Limb (tissue), 2 donors: ENCODE results near the gene DUOXA2.
A peak's percentile ranks its signal among the peaks of the same experiment; 100 is the strongest.

ENCODE experiments used
- DNase-seq, 2 donors: peaks; one replicate each; pipeline ENCODE4 v3.0.0-alpha.2; 2016; ENCODE audit errors: extremely low spot score in 2 of 2

Gene DUOXA2

DNA sequence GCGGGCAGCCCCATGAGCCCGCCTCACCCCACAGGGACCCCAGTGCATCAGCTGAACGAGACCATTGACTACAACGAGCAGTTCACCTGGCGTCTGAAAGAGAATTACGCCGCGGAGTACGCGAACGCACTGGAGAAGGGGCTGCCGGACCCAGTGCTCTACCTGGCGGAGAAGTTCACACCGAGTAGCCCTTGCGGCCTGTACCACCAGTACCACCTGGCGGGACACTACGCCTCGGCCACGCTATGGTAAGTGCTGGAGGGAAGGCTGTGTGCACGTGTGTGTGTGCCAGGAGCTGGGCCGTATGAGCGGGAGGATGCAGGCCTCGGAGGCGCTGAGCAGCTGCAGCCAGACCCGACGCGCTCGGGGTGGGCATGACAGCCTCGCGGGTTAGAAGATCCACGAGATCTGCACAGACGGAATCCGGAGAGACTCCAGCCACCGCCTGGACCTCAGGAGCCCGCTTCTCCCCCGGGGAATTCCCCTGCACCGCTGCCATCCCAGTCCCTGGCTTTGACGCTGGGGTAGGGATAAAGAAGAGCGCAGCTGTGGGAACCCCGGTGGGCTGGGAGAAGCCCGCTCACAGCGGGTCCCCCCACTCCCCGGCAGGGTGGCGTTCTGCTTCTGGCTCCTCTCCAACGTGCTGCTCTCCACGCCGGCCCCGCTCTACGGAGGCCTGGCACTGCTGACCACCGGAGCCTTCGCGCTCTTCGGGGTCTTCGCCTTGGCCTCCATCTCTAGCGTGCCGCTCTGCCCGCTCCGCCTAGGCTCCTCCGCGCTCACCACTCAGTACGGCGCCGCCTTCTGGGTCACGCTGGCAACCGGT lies 2.6 kb downstream of the DUOXA2 start:
- no peak for DNase-seq

DNA sequence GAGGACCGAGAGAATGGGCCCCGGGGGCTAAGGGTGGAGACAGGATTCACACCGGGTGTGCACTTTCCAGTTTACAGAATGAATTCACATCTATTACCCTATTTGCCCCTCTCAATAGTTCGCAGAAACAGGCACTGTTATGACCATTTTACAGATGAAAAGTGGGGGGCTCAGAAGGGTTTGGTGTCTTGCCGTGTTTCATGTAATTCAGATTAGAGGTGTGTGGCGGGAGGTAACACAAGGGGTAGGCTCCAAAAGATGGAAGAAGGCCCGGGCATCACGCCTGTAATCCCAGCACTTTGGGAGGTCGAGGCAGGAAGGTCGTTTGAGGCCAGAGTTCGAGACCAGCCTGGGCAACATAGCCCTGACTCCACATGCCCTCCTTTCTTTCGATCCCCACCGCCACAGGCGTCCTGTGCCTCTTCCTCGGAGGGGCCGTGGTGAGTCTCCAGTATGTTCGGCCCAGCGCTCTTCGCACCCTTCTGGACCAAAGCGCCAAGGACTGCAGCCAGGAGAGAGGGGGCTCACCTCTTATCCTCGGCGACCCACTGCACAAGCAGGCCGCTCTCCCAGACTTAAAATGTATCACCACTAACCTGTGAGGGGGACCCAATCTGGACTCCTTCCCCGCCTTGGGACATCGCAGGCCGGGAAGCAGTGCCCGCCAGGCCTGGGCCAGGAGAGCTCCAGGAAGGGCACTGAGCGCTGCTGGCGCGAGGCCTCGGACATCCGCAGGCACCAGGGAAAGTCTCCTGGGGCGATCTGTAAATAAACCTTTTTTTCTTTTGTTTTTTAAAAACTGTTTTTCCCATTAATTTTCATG lies 3.4 kb downstream of the DUOXA2 start:
- DNase-seq, result no peak

DNA sequence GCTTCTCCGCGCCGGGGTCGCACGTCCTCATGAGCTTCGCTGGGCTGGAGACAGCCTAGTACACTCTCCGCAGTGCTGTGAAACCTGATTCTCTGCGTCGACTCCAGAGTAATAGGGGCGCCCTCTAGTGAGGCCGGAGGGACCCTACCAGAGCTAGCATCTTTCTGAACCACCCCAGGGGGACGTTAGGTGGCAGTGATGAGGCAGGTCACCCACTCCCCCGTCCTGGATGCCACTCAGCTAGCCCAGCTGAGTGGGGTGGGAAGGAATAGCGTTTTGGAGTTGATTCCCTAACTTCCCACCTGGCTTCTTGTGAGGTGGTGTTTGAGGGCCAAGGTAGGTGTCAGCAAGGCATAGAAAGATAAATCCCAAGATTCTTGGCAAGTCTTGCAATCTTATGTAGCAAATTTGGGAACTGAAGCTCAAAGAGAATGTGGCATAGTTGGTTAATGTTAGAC lies 4.0 kb downstream of the DUOXA2 start:
- DNase-seq, result peak; percentile 91 to 92

DNA sequence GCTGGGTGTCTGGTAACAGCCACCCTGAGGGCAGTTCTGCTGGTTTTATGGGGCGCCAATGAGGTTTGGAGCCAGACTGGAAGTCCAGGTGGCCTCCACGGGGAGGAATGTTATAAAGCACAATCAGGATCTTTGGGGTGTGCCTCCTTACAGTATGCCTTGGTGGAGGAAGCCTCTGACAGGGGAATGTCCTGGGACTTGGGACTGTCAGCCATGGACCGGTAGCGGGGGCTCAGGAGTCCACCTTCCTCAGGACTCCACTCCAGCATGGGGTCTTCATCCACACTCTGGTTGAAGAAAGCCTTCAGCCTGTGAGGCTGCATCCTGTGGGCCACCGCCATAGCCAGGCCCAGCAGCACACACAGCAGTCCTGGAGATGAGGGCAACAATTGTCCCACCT lies 4.9 kb downstream of the DUOXA2 start:
- DNase-seq, result no peak

DNA sequence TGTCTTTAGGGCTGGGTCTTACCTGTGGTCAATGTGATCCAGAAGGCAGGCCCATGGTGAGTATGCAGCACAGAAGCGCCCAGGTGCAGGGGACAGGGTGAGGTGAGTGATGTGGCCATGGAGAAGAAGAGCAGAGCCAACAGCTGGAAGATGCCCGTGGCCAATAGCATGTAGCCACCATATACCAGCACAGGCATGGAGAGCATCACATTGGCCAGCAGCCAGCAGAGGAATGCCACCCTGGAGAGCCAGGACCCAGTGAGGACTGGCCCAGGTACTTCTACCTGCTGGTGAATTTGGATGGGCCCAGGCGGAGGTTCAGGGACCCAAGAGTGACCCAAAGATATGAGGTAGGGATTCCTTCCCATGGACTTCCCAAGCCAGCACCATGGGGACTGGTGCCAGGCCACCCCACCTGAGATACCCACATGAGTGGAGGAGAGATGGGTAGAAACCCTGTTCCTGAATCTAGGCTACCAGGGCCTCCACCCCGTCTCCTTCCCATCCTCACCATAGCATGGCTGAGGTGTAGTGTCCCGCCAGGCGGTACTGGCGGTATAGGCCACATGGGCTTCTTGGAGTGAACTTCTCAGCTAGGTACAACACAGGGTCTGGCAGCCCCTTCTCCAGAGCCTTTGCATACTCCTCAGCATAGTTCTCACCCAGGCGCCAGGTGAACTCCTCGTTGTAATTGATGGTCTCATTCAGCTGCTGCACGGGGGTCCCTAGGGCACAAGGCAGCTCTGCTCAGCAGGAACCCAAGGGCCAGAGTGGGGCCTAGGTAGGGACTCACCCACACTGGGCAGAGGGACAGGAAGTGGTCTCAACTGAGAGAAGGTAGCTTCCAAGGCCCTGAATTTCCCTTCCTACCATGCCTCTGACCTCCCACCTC lies 6.2 kb downstream of the DUOXA2 start:
- no peak for DNase-seq

DNA sequence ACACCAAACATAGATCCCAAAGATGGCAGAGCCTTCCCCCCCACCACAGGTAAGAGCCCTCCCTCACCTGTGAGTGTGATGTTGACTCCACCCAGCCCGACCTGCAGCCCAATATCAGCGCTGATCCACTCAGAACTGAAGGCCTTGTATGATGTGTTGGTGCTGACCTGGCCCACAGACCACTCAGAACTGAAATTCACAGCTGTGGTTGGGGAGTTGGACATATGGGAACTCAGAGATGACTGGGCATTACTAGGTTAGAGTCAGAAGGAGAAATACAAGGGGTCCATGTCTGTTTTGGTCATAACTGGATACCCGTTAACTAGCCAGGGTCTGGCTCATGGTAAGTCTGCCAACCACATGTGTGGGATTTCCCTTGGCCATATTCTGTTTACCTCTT lies 6.9 kb downstream of the DUOXA2 start:
- no peak for DNase-seq

DNA sequence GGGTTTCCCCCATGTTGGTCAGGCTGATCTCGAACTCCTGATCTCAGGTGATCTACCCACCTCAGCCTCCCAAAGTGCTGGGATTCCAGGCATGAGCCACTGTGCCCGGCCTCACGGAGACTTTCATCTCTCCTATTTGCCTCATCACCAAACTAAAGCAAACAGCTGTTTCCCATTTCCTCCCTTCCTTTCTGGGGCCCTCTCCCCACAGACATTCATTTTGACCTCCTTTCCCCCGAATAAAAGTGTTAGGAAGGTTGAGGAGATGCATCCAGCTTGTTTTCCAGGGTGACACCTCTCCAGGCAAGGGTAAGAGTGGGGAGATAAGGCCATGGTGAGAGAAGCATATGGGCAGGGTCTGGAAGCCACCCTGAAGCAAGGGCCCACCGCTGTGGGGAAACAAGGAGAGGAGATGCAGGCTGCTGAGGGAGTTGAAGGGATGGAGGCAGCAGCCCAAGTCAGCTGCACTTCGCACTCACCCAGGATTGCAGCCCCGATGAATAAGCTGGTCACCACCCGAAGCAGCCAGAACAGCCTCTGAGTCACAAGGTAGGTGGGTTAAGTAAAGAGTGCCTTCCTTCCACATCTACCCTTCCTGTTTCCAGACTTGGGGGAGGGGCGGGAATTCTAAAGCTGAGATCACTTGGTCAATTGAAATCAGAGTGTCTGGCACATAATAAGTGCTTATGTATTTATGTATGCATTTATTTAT lies 7.7 kb downstream of the DUOXA2 start:
- DNase-seq, result no peak

DNA sequence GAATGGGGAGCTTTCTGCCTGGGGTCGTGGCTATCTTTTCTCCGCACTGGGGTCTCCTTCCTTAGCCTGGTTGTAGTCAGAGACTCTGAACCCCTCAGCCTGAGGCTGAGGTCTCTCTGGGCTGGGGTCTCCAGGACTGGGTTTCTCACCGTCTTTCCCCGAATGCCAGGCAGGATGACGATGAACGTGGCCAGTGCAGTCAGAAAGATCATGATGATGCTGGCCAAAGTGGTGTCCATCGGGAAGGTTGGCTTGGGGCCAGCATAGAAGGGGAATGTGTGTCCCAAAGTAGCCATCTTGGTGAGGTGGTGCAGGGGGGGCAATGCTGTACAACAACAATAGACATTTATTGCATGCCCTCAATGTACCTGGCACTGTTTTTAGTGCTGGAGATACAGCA lies 8.6 kb downstream of the DUOXA2 start:
- no peak for DNase-seq

DNA sequence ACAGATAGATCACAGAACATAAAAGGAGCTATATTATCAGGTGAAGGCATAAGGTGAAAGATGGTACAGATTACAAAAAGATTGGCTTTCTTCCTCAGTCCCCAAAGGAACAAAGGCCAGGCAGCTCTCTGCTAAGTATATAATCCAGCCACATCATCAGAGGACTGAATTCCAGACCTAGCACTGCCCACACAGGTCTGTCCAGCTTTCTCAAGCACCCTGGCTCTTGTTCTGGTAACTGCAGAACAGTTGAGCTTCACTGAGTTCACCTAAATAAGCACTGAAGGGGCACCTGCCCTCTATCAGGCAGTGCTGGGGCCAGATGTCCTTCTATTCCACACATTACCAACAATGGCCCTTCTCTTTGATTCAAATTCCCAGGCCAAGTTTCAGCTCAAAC lies 9.3 kb downstream of the DUOXA2 start:
- DNase-seq, result no peak

DNA sequence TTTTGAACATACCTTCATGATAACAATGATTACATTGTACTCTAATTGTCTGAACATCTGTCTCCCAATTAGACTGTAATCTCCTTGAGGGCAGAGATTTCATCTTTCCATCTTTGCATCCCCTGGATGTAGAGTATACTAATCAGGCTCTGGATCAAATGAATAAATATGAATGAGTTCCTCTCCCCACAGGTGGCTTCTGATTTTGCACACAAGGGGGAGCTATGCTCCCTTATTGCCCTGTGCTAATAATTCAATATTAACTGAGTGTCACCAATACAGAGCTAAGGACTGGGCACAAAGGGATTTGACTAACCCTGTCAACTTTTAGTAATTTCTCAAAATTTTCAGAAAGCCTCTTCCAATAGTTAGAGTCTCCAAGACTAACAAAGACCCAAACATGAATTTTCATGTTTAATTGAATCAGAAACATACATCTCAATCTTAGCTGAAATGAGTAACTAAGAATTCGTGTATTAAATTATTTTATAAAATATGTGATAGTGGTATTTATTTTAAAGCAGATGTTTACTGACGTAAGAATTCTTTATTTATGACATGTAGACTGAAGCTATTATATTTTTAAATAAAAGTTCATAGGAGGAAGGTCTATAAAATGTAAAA lies 12.5 kb downstream of the DUOXA2 start:
- no peak for DNase-seq

DNA sequence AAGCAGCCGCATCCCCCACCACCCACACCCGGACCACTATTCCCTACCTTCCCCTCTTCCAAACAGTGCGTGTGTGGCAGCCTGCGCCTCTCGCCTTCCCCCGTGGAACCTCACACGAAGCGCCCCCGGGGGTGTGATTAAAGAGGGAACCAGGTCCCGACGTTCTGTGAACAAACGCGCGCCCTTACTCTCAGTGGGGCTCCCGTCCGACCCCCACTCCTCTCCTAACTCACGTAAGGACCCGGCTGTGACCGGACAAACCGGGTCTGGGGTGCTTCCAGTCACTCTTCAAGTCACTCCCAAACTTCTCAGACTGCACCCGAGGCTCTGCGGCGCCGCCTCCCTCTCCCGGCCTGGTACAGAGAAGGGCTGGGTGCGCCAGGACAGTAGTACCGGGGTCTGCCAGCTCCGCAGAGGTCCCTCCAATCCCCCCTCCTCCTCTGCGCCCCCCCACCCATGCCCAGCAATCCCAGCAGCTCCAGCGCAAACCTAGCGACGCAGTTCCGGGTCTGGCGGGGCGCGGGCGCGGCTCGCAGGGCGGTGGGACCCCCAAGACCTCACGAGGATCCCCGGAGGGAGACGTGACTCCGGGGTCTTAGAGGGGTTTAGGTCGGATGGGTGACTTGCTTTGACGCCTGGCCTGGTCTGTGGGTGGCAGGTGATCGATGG lies 15.0 kb downstream of the DUOXA2 start:
- DNase-seq, result no peak

DNA sequence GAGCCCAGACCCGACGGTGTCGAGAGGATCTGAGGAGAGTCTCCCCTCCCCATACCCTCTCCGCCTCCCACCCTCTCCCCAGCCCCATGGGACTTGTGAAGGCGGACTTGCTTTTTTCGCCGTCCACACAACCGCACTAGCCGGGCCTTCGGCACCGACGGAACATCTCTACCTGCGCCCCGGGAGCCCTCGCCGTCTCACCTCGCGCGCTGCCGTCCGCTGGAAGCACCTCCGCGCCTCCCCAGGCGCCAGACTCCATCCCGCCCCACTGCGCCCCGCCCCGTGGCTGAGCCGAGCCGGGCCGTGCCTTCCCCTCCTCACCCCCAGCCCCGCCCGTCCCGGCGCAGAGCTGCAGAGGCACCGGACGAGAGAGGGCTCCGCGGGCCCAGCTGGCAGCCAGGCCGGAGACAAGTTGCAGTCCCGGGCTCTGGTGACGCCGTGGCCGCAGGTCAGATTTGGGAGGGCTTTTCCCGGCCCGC lies 15.6 kb downstream of the DUOXA2 start, which contains the start of the genes DUOX1 and DUOXA1:
Gene DUOX1 (plus strand): TSS at position 344 of the 479 bp plus-strand sequence. CDS start 1,973 bp downstream, outside the sequence.
Gene DUOXA1 (minus strand): TSS at position 229 of the 479 bp plus-strand sequence. CDS start 6,865 bp downstream, outside the sequence.
- DNase-seq, result peak in 1 of 2 donors; percentile 63

DNA sequence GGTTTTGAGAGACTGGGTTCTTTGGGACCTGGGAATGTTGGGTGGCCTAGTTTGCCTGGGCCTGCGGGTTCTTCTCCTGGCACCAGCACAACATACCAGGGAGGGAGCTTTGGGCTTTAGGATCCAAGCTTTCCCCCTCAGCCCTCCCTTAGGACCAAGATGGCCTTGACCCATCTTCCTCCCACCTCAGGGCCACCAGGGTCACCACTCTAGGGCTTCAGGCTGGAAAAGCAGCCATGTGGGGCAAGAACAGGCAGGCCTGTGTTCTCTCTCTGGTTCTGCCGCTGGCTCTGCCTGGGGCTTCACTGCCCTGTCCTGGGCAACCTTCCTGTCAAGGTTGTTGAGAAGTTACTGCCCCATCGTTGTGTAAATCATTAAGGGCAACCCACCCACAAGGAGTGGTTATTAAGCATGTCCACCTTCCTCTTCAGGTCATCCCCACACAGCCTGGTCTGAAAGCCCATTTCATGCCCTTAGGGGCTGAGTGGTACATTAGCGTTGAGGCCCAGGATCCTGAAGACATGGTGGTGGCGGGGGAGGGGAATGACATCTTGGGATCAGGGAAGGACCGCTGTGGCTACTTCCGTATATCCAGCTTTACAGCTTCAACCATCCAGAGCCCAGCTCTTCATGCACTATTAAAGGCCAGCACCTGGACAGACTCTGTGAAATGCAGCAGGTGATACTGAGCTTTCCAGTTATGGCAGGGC lies 16.3 kb downstream of the DUOXA2 start:
- DNase-seq, result no peak

DNA sequence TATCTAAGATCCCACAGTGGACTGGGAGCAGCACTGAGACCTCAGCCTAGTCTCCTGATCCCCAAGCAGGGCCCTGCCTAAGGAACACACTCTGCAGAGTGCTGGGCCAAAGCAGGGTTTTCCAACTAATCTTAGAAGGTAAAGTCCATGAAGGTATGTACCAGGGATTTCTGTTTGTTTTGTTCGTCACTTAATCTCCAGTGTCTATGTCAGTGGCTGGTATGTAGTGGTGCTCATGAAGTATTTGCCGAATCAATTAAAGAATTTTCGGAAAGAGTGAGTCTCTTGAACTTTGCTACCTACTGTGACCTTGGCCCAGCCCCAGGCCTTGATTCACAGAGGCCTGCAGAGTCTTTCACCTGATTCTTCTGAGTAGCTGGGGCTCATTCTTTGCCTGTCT lies 17.4 kb downstream of the DUOXA2 start:
- DNase-seq, result no peak

DNA sequence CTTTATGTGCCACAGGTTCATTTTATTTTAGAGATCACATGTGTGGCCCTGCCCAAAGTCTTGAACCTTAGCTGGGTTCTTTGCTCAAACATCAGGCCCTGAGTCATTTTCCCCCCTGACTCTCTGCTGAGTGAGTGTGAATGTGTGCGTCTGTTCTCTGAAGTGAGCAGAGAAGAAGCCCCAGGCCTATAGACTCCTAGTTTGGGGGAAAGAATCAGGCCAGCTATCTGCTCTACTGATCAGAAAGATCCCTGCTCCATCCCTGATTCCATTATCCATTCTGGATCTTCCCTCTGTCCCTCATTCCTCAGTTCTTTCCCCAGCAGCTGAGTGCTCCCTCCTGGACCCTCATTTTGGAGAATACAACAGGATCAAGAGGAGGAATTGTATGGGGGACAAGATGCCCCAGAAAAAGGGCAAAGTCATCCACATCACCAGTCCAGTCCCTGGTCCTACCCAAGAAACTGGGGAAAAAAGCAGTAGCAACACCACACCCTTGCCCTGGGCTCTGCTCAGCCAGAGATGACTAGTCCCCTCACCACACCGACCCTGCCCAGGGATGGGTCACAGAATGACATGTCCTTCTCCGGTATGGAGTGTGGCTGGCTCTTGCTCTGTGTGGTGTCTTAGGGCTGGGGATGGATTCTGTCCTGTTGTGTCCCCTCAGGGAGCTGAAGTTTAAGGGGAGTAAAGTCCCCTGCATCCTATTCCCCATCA lies 18.9 kb downstream of the DUOXA2 start:
- no peak for DNase-seq

DNA sequence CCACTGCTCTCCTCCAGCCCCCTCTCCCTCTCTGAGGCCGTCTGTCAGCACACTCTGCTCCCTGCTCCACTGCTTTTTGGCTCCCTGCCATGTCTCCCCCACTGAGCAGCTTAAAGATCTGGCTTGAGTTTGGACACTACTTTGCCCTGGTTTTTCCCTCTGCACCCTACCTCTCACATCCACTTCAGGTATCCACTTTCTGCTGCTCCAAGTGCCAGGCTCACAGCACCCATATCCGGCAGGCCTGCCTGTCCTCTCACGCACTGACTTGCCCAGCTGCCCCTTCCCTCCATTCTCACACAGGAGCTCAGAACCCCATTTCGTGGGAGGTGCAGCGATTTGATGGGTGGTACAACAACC lies 19.4 kb downstream of the DUOXA2 start:
- no peak for DNase-seq

DNA sequence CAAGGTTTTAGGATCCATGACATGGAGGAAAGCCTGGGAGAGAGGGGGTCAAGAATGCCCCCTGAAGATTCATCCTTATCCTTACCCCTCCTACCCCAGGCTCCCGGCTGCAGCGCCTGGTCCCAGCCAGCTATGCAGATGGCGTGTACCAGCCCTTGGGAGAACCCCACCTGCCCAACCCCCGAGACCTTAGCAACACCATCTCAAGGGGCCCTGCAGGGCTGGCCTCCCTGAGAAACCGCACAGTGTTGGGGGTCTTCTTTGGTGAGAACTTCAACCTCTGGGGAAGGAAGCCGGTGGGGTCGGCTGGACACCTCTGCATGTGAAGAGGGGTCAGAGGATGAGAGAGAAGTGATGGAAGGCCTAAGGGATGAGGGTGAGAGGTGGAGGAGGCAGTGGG lies 19.9 kb downstream of the DUOXA2 start:
- DNase-seq, result no peak
